GM12874 (cell line): Measurements from ENCODE around the gene CPT1A.
A peak's percentile ranks its signal among the peaks of the same experiment; 100 is the strongest.

Experiments
- TF ChIP-seq, protein P1 (sequence below): IDR thresholded peaks from 2 replicates; pipeline ENCODE4 v1.5.1; 2011; ENCODE audit warnings: low read depth, mild to moderate bottlenecking, control low read depth, low read length, moderate library complexity; ENCODE audit not compliant: insufficient read depth

The CPT1A gene

DNA sequence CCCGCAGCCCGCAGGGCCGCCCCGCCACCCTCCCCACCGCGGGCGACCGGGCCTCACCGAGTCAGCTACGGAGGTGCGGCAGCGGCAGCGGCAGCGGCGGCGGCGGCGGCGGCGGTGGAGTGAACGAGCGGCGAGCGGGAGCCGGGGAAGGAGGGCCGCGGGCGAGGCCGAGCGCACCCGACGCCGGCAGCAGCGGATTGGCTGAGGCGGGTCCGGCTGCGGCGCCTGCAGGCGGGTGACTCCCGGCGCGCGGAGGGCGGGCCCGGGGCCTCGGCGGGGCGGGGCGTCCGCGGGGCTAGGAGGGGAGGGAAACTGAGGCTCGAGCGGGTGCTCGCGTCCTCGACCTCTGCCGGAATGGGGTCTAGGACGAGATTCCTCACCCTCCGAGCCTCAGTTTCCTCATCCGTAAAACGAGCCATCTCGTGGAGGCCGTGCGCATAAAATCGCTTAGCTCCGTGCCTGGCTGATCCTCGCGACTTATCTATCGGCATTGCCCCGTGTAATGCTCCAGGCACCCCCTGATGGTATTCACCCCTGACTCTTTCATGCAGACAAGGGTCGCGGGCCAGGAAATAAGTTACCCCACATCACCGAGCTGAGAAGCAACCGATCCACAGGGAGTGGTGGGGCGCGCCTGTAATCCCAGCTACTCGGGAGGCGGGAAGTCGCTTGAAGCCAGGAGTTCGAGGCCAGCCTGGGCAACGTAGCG is at the start of gene CPT1A:
TSS of gene CPT1A (minus strand) at position 199 of the 709 bp plus-strand sequence. CDS start 26,442 bp downstream, outside the sequence.
- TF ChIP-seq, protein P1, sequence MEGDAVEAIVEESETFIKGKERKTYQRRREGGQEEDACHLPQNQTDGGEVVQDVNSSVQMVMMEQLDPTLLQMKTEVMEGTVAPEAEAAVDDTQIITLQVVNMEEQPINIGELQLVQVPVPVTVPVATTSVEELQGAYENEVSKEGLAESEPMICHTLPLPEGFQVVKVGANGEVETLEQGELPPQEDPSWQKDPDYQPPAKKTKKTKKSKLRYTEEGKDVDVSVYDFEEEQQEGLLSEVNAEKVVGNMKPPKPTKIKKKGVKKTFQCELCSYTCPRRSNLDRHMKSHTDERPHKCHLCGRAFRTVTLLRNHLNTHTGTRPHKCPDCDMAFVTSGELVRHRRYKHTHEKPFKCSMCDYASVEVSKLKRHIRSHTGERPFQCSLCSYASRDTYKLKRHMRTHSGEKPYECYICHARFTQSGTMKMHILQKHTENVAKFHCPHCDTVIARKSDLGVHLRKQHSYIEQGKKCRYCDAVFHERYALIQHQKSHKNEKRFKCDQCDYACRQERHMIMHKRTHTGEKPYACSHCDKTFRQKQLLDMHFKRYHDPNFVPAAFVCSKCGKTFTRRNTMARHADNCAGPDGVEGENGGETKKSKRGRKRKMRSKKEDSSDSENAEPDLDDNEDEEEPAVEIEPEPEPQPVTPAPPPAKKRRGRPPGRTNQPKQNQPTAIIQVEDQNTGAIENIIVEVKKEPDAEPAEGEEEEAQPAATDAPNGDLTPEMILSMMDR: no peak

DNA sequence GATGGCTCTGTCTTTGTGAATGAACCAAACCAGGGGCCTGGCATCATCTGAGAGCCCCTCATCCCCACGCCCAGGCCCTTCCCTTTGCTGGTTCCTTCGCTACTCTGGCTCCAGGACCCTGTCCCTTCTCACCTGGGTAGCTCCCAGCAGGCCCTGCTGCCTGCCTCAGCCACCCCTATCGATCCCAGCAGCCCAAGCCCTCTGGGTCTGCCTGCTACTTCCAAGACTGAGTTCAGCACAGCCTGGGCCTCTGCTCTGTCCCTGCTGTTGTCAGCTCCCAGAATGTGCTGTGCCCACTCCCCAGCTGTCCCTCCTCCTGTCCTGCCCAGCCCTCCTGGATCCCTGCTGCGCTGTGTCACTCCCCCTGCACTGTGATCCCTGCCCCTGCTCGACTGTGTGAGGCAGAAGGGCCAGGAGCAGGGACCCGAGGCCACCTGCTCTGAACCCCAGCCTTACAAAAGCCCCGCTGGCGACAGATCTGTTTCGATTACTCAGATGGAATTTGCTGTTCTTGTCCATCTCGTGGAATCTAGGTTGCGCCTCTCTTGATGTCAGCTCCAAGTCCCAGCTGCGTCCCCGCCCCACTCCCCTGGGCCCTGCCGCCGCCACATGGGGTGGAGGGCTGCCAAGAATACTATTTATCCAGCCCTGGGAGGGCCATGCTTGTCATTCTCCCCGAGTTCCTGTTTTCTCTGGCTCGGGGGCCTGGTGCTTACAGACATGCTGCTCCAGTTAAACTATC is 48.9 kb upstream of the CPT1A start:
- TF ChIP-seq, protein P1: no peak

DNA sequence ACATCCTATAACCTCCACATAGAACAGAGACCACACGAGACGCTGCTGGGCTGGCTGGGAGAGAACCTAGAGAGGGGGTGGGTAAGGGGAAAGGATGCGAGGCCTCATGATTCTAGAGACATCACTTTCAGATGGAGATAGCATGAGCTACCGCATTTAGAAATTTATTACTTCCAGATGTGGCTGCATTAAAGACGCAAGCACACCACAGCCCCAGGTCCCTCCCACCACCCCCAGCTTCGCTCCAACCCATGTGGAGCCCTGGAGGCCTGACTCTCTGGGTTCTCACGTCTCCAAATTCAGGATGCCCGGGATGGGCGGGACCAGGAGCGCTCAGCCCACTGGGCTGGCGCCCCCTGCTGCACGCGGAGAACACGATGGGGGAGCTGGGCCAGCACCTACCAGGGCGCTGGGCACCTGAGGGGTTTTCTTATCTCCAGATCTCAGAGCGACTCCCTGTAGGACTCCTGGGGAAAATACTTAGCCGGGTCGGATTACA is 48.3 kb upstream of the CPT1A start:
- TF ChIP-seq, protein P1: peak; percentile 24; the same call in 1 of the 2 replicates

DNA sequence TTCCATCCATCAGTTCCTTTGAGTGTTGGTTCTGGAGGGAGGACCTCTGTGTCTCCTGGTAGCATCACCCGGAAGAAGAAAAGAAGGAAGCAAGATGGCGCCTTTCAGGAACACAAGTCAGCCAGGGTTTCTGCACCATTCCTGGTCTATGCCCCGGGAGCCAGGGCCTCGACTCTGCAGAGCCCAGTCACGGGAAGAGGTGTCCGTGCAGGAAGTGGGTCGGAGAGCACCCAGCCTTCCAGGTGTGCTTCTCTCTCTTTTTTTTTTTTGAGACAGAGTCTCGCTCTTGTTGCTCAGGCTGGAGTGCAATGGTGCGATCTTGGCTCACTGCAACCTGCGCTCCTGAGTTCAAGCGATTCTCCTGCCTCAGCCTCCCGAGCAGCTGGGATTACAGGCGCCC is 40.7 kb upstream of the CPT1A start:
- TF ChIP-seq, protein P1: no peak

DNA sequence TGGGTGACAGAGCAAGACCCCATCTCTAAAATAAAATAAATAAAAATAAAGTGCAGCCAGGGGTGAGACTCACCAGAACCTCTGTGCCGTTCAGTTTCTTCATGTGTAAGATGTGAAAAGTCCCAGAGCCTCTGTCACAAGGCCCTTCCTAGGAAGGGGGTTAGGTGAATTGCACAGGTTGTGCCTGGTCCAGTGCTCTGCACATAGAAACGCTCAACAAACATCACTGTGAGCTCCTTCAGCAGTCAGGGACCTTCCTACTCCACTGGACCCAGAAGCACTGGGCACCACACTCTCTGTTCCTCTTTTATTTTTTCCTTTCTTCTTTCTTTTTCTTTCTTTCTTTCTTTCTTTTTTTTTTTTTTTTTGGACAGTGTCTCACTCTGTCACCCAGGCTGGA is 39.6 kb upstream of the CPT1A start:
- TF ChIP-seq, protein P1: no peak

DNA sequence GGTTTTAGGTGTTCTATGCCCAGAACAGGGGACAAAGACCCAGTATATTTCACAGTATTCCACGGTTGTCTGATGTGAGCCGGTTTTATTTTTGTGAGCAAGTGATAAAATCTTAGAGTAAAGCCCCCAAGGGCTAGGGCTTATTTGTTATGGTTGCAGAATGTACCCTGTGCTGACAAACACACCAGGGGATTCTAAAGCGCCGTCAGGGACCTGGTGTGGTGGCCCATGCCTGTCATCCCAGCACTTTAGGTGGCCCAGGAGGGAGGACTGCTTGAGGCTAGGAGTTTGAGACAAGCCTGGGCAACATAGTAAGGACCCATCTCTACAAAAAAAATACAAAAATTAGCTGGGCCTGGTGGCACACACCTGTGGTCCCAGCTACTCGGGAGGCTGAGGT is 39.1 kb upstream of the CPT1A start:
- TF ChIP-seq, protein P1: no peak

DNA sequence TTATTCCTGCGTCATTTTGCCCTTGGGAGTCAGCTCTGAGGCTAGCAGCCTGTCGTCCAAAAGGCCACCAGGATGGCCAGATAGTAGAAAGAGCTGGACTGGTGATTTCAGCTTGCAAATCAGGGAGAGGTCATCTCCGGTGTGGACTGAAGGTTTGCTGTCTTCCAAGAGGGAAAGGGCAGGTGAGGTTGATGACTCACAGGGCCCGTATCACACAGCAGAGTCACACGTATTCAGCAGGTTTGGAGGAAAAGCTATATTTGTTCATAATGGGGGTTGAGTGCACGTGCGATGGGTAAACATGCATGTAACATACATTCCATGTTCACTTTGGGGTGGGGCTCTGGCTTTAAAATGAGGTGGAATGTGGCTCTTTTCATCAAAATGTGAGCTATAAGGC is 36.3 kb upstream of the CPT1A start:
- TF ChIP-seq, protein P1: no peak
